RWPE1 (cell line): Measurements from ENCODE around the gene NOL9.

Experiments
- CTCF ChIA-PET: fragments of 350-600 bp; sonication (Branson Sonifier 250); formaldehyde crosslinking; extraction: SDS; loops from one replicate; lab custom pipeline; 2021; lab: Yijun Ruan, JAX
- POLR2A ChIA-PET: fragments of 400-600 bp; formaldehyde crosslinking; extraction: SDS; loops from one replicate; lab custom pipeline; 2020; ENCODE audit warnings: antibody characterized with exemption; ENCODE audit not compliant: low non-redundant PET; lab: Yijun Ruan, JAX
- DNase-seq: peaks from one replicate; pipeline ENCODE4 v3.0.0; 2012; ENCODE audit warnings: low spot score
- H3K27ac ChIP-seq: fragments of 450-650 bp; 2 replicates; pipeline ENCODE4 v1.5.1; 2017
- CTCF ChIP-seq: fragments of 450-650 bp; conservative IDR thresholded peaks from 2 replicates; pipeline ENCODE4 v1.5.1; 2017; ENCODE audit warnings: low read depth, mild to moderate bottlenecking

NOL9 gene

GRCh38 chr1:6489799-6490180 lies 64.5 kb downstream of the NOL9 start:
- POLR2A ChIA-PET = interaction anchor here (1.6 kb wide), 1 partner anchor 33 kb away, joined by 5 read pairs; no protein-coding TSS in a partner anchor
- DNase-seq = peak; percentile 81
- peak overlapping the region; percentile 100 for H3K27ac ChIP-seq
- CTCF ChIA-PET = interaction anchor here (0.6 to 1.6 kb wide), 14 partner anchors 9 to 384 kb away, joined by 3 to 11 read pairs (median 4); no protein-coding TSS in a partner anchor
- TF ChIP-seq CTCF = peak; percentile 93

- no peak for TF ChIP-seq CTCF
- peak overlapping the region; percentile 100 for H3K27ac ChIP-seq
- no peak for DNase-seq
- CTCF ChIA-PET = interaction anchor here (0.6 to 1.6 kb wide), 10 partner anchors 8 to 243 kb away, joined by 3 to 11 read pairs (median 4); no protein-coding TSS in a partner anchor
- POLR2A ChIA-PET = interaction anchor here (0.6 kb wide), 1 partner anchor 225 kb away, joined by 3 read pairs; no protein-coding TSS in a partner anchor
Measured at GRCh38 chr1:6489383-6489765, 64.9 kb downstream of the NOL9 start.

- DNase-seq = peak; percentile 92
- ChIA-PET CTCF (interaction anchor here (0.5 to 1.6 kb wide), 12 partner anchors 8 to 243 kb away, joined by 3 to 11 read pairs (median 4); no protein-coding TSS in a partner anchor), POLR2A (interaction anchor here (0.6 to 1.0 kb wide), 3 partner anchors 9 to 224 kb away, joined by 3 read pairs; no protein-coding TSS in a partner anchor)
- H3K27ac ChIP-seq = peak overlapping the region; percentile 100
- no peak for TF ChIP-seq CTCF
Measured at GRCh38 chr1:6488602-6489382, 65.5 kb downstream of the NOL9 start.

- POLR2A ChIA-PET = interaction anchor here (1.0 kb wide), 1 partner anchor 27 kb away, joined by 3 read pairs; no protein-coding TSS in a partner anchor
- DNase-seq = no peak
- TF ChIP-seq CTCF = no peak
- CTCF ChIA-PET = interaction anchor here (0.5 to 0.7 kb wide), 3 partner anchors 12 to 67 kb away, joined by 3 to 4 read pairs (median 3); no protein-coding TSS in a partner anchor
- H3K27ac ChIP-seq = peak overlapping the region; percentile 100
Measured at GRCh38 chr1:6487804-6488484, 66.4 kb downstream of the NOL9 start.

- POLR2A ChIA-PET = no interaction called here
- CTCF ChIA-PET = interaction anchor here (0.6 to 1.4 kb wide), 9 partner anchors 14 to 265 kb away, joined by 3 to 5 read pairs (median 3); no protein-coding TSS in a partner anchor
- DNase-seq = peak; percentile 62
- TF ChIP-seq CTCF = peak; percentile 92
- peak overlapping the region; percentile 100 for H3K27ac ChIP-seq
Measured at GRCh38 chr1:6486433-6487011, 67.8 kb downstream of the NOL9 start.
